Esophagus muscularis mucosa (tissue), 3 donors: ENCODE measurements around the gene OR4E2.

Experiments used
- CTCF ChIP-seq, 3 experiments: fragments of 200-600 bp in 2 of 3; fragments of 450-650 bp in 1 of 3; sonication (generic) in 2 of 3; IDR thresholded peaks; one replicate each; pipeline ENCODE4 v1.5.1; 2017 to 2019; ENCODE audit warnings: antibody characterized with exemption in 3 of 3, mild to moderate bottlenecking in 2 of 3, moderate library complexity in 1 of 3
- POLR2AphosphoS5 ChIP-seq, 2 donors: sonication (generic); formaldehyde crosslinking; IDR thresholded peaks; one replicate each; pipeline ENCODE4 v1.6.1; 2017; ENCODE audit warnings: antibody characterized with exemption in 2 of 2

GRCh38 chr14:21714318-21714929 lies 60.8 kb downstream of the OR4E2 start:
- TF ChIP-seq CTCF (IDR thresholded peaks at IDR 0.05): no peak
- TF ChIP-seq POLR2AphosphoS5 (IDR thresholded peaks at IDR 0.05): no peak
